ENCODE measurements around the gene TM7SF2.

TM7SF2 gene

GRCh38 chr11:65069217-65069616 lies 42.5 kb upstream of the TM7SF2 start:
- TF ChIP-seq CTCF (conservative IDR thresholded peaks at IDR 0.05), result no peak
- no peak overlapping the region for H3K27ac ChIP-seq

- H3K27ac ChIP-seq, result no peak overlapping the region
- no peak for TF ChIP-seq CTCF (conservative IDR thresholded peaks at IDR 0.05)
Measured at GRCh38 chr11:65071907-65072630, 39.6 kb upstream of the TM7SF2 start.

GRCh38 chr11:65072631-65072966 lies 39.1 kb upstream of the TM7SF2 start:
- no peak for TF ChIP-seq CTCF (conservative IDR thresholded peaks at IDR 0.05)
- no peak overlapping the region for H3K27ac ChIP-seq

- peak overlapping the region; percentile 41 for H3K27ac ChIP-seq
- TF ChIP-seq CTCF (conservative IDR thresholded peaks at IDR 0.05), result no peak
Measured at GRCh38 chr11:65077451-65077850, 34.2 kb upstream of the TM7SF2 start.

- peak overlapping the region; percentile 41 for H3K27ac ChIP-seq
- TF ChIP-seq CTCF (conservative IDR thresholded peaks at IDR 0.05), result peak; percentile 98
Measured at GRCh38 chr11:65078151-65078550, 33.5 kb upstream of the TM7SF2 start.

GRCh38 chr11:65078786-65079342 lies 32.8 kb upstream of the TM7SF2 start:
- no peak for TF ChIP-seq CTCF (conservative IDR thresholded peaks at IDR 0.05)
- peak overlapping the region; percentile 41 for H3K27ac ChIP-seq

GRCh38 chr11:65083134-65083833 lies 28.4 kb upstream of the TM7SF2 start:
- peak overlapping the region; percentile 82 for H3K27ac ChIP-seq
- TF ChIP-seq CTCF (conservative IDR thresholded peaks at IDR 0.05), result no peak
